GM21528 (cell line): ENCODE measurements around the gene FIGNL2.

ENCODE experiments used
- ATAC-seq: cut with Tn5 transposase; IDR thresholded peaks from one replicate; pipeline ENCODE4 v1.9.1; 2021; ENCODE audit warnings: mild to moderate bottlenecking, moderate library complexity; ENCODE audit not compliant: unreplicated experiment, low FRiP score

Gene FIGNL2

GRCh38 chr12:51879102-51879501 is 30.6 kb upstream of the FIGNL2 start:
- no peak for ATAC-seq

- no peak for ATAC-seq
Measured at GRCh38 chr12:51874486-51874885, 26.0 kb upstream of the FIGNL2 start.

GRCh38 chr12:51874000-51874399 is 25.5 kb upstream of the FIGNL2 start:
- ATAC-seq: no peak

- no peak for ATAC-seq
Measured at GRCh38 chr12:51873251-51873994, 24.9 kb upstream of the FIGNL2 start.

- ATAC-seq: no peak
Measured at GRCh38 chr12:51872689-51872981, 24.1 kb upstream of the FIGNL2 start.

GRCh38 chr12:51871918-51872688 is 23.6 kb upstream of the FIGNL2 start:
- ATAC-seq: no peak

- no peak for ATAC-seq
Measured at GRCh38 chr12:51871126-51871525, 22.6 kb upstream of the FIGNL2 start.

- no peak for ATAC-seq
Measured at GRCh38 chr12:51870504-51870903, 22.0 kb upstream of the FIGNL2 start.

GRCh38 chr12:51869931-51870330 is 21.4 kb upstream of the FIGNL2 start:
- no peak for ATAC-seq

GRCh38 chr12:51869496-51869865 is 21.0 kb upstream of the FIGNL2 start:
- ATAC-seq: no peak

GRCh38 chr12:51868821-51869495 is 20.4 kb upstream of the FIGNL2 start:
- no peak for ATAC-seq

GRCh38 chr12:51867796-51868428 is 19.4 kb upstream of the FIGNL2 start:
- no peak for ATAC-seq

- ATAC-seq: no peak
Measured at GRCh38 chr12:51867371-51867770, 18.9 kb upstream of the FIGNL2 start.

- no peak for ATAC-seq
Measured at GRCh38 chr12:51866762-51867161, 18.2 kb upstream of the FIGNL2 start.

- ATAC-seq: no peak
Measured at GRCh38 chr12:51866324-51866723, 17.8 kb upstream of the FIGNL2 start.

- no peak for ATAC-seq
Measured at GRCh38 chr12:51865757-51866270, 17.3 kb upstream of the FIGNL2 start.

- no peak for ATAC-seq
Measured at GRCh38 chr12:51864833-51865670, 16.5 kb upstream of the FIGNL2 start.

- no peak for ATAC-seq
Measured at GRCh38 chr12:51863933-51864832, 15.7 kb upstream of the FIGNL2 start.

GRCh38 chr12:51863363-51863932 is 14.9 kb upstream of the FIGNL2 start:
- no peak for ATAC-seq
